HG03457 (cell line): ENCODE measurements around the gene SEMA4D.

Experiments used
- ATAC-seq: cut with Tn5 transposase; IDR thresholded peaks from one replicate; pipeline ENCODE4 v1.9.1; 2021; ENCODE audit warnings: moderate number of reproducible peaks; ENCODE audit not compliant: unreplicated experiment

Gene SEMA4D

GRCh38 chr9:89390068-89390555 is 107.8 kb downstream of the SEMA4D start:
- ATAC-seq: no peak

GRCh38 chr9:89388868-89389177 is 109.1 kb downstream of the SEMA4D start:
- ATAC-seq: no peak

GRCh38 chr9:89388084-89388867 is 109.6 kb downstream of the SEMA4D start:
- ATAC-seq: no peak

- no peak for ATAC-seq
These were observed 110.6 kb downstream of the SEMA4D start for GRCh38 chr9:89387197-89387849.

GRCh38 chr9:89386797-89387196 is 111.1 kb downstream of the SEMA4D start:
- no peak for ATAC-seq

GRCh38 chr9:89386206-89386605 is 111.7 kb downstream of the SEMA4D start:
- ATAC-seq: no peak

- no peak for ATAC-seq
These were observed 113.1 kb downstream of the SEMA4D start for GRCh38 chr9:89384783-89385182.

GRCh38 chr9:89383721-89384300 is 114.1 kb downstream of the SEMA4D start:
- no peak for ATAC-seq

GRCh38 chr9:89383030-89383720 is 114.7 kb downstream of the SEMA4D start:
- no peak for ATAC-seq

- ATAC-seq: no peak
These were observed 115.6 kb downstream of the SEMA4D start for GRCh38 chr9:89382026-89382986.

GRCh38 chr9:89381308-89381609 is 116.7 kb downstream of the SEMA4D start:
- no peak for ATAC-seq

GRCh38 chr9:89380437-89381307 is 117.2 kb downstream of the SEMA4D start:
- no peak for ATAC-seq

DNA sequence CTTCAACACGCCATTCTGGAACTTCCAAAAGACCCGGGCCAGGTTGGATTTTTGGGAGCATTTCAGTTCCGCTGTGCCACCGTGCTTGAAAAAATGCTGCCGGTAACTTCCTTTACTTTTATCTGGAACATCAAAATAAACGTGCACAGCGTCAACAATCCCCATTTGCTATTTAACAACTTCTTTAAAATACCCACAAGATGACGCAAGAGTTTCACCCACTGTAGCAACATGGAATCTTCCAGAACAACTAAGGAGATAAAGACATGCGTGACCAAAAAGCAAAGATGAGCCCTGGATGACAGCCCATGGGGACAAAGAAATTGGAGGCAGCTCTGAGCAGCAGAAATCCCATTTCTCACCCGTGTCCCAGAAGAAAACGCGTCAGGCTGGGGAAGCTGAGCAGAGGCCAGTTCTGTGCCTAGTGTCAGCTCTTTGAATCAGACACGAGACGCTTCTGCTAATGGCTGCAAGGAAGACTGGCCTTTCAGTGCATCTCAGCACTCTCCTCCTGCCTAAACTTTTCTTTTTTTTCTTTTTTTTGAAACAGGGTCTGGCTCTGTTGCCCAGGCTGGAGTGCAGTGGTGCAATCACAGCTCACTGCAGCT is 118.3 kb downstream of the SEMA4D start:
- no peak for ATAC-seq

DNA sequence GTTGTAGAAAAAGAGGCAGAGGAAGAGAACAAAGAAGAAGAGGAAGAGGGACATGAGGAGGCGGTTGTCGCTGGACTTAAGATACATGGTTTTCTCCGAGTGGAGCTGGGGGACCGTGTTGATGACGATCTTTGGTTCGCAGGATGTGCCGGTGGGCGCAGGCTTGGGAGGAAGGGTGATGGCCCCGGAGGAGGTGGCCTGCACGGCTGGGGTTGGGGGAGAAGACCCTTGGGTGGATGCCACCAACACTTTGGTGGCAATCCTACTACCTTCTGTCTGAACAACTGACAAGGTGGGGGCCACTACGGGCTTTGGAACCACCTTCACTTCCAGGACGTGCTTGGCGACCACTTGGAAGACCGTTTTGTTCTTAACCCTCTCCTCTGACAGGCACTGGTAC is 118.9 kb downstream of the SEMA4D start:
- ATAC-seq: no peak

GRCh38 chr9:89378541-89378940 is 119.4 kb downstream of the SEMA4D start:
- ATAC-seq: no peak

DNA sequence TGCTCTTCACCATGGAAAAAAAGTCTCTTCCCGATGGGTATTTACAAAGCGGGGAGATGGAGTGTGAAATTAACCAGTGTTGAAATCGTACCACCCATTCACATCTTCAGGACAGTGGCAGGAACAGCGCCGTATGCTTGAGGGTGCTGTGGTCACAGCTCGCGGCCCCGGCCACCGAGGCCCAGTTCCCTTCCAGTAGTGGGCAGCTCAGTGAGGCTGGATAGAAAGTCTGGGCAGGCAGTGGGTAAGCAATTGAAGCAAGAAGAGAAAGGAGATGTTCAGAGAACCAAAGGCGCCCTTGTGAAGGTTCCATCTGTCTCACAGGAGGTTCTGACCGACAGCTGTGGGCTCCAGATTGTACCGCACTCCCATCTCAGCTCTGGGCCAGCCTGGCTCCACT is 120.5 kb downstream of the SEMA4D start:
- ATAC-seq: no peak

DNA sequence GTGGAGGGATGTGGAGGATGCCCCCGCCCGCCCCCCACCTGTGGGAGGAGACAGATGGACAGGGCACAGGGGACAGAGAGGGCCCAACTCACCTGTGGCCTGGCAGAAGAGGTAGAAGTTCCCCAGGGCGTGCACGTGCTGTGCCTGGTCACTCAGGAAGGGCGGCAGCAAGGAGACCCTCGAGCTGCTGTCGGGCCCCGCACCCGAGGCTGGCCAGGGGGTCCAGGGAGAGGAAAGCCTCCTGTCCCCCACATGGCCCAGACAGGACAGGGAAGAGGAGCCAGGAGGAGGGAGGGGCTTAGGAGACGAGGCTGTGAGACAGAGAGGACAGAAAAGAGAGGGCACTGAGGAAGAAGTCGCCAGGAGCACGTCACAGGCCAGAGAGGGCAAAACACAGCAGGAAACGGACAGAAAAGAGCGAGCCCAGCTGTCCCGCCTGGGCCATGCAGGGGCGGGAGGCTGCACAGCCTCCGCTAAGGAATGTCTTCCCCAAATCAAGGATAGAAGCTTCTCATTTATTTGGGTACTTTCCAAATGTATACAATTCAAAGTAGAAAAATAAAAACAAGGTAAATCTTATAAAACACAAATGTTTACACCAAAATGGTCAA is 121.1 kb downstream of the SEMA4D start:
- no peak for ATAC-seq

DNA sequence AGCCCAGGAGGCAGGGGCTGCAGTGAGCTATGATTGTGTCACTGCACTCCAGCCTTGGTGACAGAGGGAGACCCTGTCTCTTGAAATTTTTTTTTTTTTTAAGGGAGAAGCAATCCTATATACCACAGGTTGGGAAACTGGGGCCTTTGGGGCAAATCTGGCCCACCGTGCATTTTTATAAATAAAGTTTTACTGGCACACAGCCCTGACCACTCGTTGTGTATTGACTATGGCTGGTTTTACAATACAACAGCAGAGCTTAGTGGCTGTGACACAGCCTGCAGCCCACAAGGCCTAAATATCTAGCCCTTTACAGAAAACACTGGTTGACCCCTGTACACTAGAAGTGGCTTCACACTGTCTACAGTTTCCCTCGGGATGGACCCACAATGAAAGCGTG is 121.6 kb downstream of the SEMA4D start:
- no peak for ATAC-seq
